Erythroblast (primary cell): ENCODE results near the gene BMAL1.
A peak's percentile ranks its signal among the peaks of the same experiment; 100 is the strongest.

Experiments
- DNase-seq, 2 experiments: peaks; one replicate each; lab custom pipeline; 2025; lab: John Stamatoyannopoulos, UW
- GATA1 ChIP-seq: IDR thresholded peaks from 2 replicates; pipeline ENCODE4 v1.6.1; 2011; ENCODE audit warnings: low read depth, mild to moderate bottlenecking, control low read depth, low read length, moderate library complexity
- POLR2A ChIP-seq: IDR thresholded peaks from 2 replicates; pipeline ENCODE4 v1.6.1; 2011; ENCODE audit warnings: mild to moderate bottlenecking, low read length

BMAL1 gene

DNA sequence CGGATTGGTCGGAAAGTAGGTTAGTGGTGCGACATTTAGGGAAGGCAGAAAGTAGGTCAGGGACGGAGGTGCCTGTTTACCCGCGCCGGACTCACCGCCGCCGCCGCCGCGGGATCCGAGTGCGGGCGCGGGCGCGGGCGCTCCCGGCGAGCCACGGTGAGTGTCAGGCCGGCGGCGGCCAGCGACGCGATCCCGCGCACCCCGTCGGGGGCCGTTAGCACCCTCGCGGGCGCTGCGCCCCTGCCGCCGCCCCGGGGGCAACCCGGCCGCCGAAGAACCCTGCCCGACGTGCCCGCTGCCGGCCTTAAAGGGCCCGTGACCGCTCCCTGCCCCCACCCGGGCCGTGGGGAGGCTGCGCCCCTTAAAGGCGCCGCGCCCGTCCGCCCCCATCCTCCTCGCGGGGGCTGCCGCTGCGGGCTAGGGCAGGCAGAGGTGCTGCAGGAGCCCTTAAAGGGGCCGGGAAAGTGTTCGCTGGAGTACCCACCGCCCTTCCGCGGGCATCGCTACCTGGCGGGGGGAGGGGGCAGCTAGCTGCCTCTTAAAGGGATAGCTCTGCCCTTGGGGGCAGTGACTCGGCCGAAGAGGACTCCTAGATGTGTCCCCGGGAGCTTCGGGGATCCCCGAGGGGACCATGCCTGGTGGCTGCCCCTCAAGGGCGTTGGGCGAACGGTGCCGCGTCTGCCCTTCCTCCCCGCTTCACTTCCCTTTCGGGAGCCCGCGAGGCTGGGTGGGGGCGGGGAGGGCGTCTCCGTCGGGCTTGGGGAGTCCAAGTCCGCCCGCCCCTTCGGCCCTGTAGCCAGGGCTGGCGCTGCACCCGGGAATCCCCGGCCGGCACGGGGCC lies at the start of gene BMAL1:
Gene BMAL1 (plus strand): TSS at position 23 of the 841 bp plus-strand sequence. CDS start 76,519 bp downstream, outside the sequence.
- peak; percentile 54 to 62 for DNase-seq

DNA sequence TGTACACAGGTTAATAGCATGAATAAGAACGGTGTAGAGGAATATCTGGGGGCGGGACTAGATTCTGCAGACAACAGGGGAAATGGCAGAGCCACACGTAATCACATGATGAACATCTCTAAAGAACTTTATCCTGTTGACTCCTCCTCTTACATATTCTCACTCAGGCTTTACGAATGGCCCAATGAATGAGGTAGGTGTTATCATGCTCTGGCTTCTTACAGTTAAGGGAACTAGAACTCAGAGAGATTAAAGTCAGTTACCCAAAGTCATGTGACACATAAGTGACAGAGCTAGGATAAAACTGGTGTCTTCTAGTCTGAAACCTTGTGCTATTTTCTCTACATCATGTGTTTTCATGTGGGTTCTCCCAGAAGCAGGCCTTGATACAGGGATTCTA lies 49.0 kb upstream of the BMAL1 start:
- peak in 1 of 2 experiments; percentile 17 for DNase-seq
- TF ChIP-seq POLR2A (no peak), GATA1 (no peak)

More for the DNA sequence above, at the start of gene BMAL1:
- TF ChIP-seq GATA1 (no peak), POLR2A (no peak)

DNA sequence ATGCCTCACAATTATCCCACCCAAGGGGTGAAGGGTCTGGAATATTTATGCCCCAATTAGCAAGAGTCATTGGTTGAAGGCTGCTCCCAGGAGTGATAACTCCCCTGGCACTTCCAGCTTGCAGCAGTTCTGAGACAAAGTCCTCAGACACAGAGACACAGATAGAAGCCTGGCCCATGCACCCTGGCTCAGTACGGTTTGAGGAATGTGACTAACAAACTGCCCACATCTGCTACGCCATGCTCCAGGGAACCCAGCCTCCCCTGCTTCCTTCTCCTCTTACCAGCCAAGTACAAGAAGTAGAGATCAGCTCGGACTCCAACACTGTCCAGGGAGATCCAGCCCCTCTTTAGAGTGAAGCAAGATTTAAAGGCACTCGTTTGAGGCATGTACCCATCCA lies 48.5 kb upstream of the BMAL1 start:
- DNase-seq: no peak
- TF ChIP-seq GATA1: no peak
- TF ChIP-seq POLR2A: no peak

DNA sequence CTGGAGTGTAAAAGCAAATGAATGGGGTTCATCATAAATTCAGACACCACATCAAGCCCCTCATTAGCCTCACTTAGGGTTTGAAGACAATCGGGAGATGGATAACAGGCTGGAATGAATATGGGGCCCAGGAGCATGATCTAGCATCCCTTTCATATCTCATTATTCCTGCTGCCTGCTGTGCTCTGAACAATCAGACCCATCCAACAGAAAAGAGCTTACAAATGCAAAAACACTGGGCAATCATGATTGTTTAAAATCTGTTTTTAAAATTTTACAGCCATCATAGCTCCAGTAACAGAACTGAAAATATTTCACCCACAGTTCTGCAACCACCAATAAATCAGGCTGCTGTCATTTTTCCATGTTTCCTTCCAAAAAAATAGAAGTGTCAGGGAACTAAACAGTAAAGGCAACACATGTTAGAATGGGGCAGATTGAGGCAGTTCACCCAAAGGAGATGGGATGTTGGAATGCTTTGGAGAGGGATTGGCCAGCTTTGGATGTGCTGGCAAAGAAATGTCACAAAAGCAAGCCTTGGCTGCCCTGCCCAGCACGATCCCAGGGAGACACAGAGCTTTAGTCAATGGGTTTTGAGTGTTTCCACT lies 47.8 kb upstream of the BMAL1 start:
- DNase-seq: no peak
- no peak for TF ChIP-seq GATA1

DNA sequence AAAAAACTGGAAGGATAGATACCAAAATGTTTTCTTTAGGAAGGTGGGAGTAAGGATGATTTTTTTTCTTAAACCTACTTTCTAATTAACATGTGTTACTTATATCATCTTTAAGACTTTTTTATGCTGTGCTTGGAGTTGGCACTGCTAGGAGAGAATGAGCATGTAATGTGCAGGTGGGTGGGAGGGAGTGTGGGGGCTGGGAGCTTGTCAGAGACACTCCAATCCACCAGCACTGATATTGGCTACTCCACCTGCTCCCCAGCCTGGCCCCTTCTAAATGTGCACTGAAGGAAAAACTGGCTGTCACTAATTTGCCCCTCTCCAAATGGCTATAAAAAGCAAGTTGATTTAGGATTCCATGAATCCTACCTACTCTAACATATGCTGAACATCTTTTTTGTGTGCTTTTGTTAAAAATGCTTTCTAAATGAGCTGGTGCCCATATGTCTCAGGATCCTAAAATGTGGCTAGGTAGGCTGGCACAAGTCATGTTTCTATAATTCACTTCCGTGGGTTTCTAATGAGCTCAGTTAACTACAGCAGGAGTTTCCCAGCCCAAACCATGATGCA lies 44.3 kb upstream of the BMAL1 start:
- TF ChIP-seq GATA1 (no peak), POLR2A (no peak)
- no peak for DNase-seq

DNA sequence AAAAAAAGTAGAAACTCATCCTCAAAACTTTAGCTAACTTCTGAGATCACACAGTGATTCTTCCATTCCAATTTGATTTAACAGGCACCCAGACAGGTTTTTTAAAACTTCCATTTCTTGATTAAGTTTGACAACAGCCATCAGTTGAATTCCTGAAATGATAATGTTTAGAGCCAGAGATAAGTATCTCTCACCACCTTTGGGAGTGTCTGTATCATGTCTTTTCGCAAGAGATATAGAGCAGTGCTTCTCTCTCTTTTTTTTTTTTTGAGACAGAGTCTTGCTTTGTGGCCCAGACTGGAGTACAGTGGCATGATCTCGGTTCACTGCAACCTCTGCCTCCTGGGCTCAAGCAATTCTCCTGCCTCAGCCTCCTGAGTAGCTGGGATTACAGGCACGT lies 41.7 kb upstream of the BMAL1 start:
- TF ChIP-seq GATA1 (no peak), POLR2A (no peak)
- DNase-seq: no peak

DNA sequence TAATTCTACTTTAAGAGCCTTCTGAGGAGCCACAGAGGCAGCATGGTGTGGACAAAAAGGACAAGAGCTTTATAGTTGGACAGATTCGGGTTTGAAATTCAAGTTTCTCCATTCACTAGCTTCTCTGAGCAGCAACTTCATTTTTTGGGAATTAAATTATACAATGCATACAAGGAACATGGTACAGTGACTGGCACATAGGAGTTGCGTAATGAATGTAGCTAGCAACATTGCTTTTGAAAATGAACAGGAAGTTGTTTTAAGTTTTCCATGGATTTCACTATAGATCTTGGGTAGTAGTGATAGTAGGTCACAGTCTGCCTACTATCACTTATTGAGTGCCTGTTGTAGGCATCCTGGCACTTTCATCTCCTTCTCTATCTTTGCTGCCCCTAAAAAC lies 41.0 kb upstream of the BMAL1 start:
- DNase-seq: no peak
- no peak for TF ChIP-seq GATA1

DNA sequence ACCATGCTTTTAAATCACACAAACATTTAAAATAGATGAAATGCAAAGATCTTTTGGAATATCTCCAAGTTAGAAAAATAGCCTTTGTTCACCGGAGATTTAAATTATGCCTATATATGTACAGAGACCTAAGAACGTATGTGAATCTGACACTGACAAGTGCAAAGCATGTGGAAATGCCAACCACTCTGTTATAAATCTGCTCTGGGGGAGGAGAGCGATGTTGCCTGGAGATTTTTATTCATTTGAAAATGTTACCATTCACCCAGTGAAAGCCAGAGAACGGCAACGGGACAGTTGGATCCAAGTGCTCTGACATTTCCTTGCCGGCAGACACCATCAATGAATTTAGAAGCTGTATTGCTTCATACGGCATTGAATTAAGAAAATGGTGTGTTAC lies 39.8 kb upstream of the BMAL1 start:
- no peak for DNase-seq
- TF ChIP-seq POLR2A (no peak), GATA1 (no peak)

DNA sequence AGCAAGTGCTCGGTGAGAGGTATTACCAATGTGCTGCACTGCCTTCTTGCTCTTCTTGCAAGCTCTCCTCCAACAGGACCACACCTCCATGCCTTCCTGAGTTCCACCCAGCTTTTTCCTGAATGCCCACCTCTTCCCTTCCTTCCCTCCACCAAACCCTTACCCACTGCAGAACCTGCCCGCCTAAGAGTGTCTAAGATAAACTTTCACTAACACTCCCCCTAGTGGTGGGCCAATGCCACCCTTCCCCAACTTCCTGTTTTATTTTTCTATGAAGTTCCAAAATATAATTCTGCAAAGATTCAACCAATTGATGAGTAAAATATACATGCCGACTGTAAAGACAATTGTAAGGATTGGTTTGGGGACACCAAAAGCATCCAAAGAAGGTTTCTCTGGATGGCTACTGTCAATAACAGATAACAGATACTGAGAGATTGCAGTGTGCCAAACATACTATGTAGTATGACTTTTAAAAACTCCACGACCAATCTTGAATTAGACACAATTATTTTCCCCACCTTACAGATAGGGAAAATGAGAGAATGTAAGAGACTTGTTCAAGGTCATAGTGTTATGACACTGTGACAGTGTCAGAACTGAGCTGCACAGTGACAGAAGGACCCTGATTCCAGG lies 38.6 kb upstream of the BMAL1 start:
- peak; percentile 46 to 64 for DNase-seq
- TF ChIP-seq GATA1 (no peak), POLR2A (no peak)

DNA sequence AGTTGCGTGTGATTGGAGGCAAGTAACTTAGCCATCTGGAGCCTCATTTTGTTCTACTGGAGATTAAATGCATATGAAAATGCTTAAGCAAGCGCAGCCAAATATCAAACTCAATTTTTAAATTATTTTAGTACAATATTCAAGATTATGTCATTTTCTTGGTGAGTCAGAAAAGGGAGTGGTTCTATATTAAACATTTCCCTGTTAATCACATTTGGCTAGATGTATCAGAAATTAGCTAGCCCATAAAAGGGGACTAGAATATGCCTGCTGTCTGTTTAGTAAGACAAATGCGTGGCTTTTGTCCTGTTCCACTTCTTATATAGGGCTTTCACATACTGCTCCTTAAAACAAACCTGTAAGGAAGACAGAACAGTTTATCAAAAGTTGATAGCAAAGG lies 35.0 kb upstream of the BMAL1 start:
- DNase-seq: no peak
- TF ChIP-seq POLR2A: no peak
- no peak for TF ChIP-seq GATA1

DNA sequence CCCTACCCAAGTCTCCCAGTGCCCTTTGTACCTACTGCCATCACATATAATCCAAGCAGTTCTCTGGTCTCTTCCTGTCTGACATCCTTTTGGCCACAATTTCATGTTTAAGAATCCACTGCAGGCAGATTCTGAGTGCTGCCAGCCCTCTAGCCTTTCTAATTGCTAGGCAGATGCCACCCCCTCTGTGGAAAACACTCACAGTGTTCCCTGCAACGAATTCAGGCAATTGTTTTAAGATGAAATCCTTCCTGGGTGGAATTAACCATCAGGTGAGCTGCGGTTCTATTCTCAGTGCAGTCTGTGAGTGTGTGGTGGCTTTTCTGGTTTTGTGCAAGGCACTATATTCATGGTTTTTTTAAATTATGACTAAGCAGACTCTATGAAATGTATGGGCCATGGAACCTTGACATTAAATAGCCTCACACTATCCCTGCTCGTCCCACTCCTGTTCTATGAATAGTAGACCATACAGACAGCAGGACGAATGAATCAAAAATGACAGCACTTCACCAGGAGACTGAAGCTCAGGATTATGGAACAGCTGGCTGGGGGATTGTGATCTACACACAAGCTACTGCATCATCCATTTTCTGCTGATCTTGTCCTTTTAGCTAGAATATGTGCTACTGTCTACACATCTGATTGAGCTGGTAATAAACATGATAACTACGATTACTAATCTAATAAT lies 29.8 kb upstream of the BMAL1 start:
- no peak for DNase-seq
- TF ChIP-seq GATA1 (no peak), POLR2A (no peak)

DNA sequence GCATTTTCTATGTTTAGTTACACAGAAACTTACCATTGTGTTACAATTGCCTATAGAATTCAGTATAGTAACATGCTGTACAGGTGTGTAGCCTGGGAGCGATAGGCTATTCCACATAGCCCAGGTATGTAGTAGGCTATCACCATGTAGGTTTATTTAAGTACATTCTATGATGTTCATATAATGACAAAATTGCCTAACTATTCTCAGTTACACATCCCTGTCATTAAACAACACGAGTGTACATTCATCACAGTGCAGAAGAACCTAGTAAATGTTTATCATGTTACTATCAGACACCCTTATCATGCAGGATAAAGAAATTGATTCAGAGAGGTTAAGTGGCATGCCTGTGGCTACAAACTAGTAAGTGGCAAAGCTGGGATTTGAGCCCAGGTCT lies 28.4 kb upstream of the BMAL1 start:
- DNase-seq: no peak
- no peak for TF ChIP-seq POLR2A
- no peak for TF ChIP-seq GATA1

DNA sequence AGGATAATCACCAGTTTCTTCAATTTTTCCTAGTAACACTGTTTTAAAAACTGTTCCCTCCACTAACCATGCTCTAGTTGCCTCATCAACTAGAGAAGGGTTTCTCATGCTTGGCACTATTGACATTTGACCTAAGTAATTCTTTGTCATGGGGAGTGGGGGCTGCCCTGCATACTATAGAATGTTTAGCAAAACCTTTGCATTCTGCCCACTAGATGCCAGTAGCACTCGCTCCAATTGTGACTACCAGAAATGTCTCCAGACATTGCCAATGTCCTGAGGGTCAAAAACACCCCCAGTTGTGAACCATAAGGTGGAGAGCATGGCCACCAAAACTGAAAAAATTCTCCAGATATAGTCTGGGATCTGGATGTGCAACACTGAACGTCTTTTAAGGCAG lies 27.6 kb upstream of the BMAL1 start:
- no peak for DNase-seq

More for the DNA sequence above, 27.6 kb upstream of the BMAL1 start:
- TF ChIP-seq GATA1 (no peak), POLR2A (no peak)
